ENCODE results near the gene PRR20A.
"Not testable (repeated sequence)": the region's sequence is repeated elsewhere in the genome, so short reads cannot be mapped to it uniquely, and the experiment has no call there.

PRR20A gene

GRCh38 chr13:57140235-57140968 lies at the start of gene PRR20A:
Gene PRR20A, plus strand, starts transcription at chr13:57140918. Its CDS starts 387 bp downstream, at chr13:57141305.
- not testable (repeated sequence) for DNase-seq (ENCODE audit: low read depth in 2 of 2)

DNA sequence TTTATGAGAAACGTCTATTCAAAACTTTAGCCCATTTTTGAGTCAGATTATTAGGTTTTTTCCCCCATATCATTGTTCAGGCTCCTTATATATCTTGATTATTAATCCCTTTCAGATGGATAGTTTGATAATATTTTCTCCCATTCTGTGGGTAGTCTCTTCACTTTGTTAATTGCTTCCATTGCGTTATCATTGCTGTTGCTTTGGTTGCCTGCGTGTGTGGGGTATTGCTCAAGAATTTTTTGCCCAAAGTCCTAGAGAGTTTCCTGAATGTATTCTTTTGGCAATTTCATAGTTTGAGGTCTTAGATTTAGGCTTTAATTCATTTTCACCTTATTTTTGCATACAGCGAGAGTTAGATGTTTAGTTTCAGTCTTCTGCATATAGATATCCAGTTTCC lies 25.8 kb upstream of the PRR20A start:
- no peak for DNase-seq (ENCODE audit: low read depth in 2 of 2)

DNA sequence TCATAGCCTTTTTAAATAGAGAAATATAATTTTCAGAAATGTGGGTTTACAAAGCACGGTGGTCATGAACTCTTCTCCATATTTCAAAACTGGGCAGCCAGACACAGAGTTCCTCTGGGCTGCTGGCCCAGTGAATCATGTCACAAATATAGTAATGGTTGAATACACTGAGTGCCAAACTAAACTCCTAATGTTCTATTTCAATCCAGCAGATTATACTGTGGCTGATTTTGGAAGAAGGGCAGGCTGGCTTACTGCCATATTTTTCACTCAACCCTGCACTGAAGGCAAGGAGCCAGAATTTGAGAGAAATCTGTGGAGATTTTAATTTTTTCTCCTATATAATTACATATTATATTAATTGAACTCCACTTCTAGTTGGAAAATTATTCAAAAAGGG lies 17.0 kb upstream of the PRR20A start:
- DNase-seq (ENCODE audit: low read depth in 2 of 2): no peak

GRCh38 chr13:57128909-57129308 lies 11.8 kb upstream of the PRR20A start:
- no peak for DNase-seq (ENCODE audit: low read depth in 2 of 2)

DNA sequence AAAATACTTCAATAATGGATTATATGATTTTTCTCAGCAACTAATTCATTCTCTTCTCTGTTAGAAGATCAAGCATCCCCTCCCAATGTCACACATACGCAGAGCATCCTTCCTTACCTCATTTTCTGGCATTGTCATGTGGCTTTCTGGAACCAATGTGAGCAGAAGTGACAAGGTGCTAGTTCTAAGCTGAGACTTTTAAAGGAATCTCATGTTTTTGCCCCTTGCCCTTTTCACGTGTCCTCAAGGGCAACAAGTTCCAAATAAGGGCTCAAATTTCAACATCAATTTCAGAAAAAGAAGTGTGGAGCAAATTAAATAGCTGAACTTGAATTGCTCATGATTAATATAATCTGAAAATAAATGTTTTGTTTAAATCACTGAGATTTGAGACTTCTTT lies 4.6 kb upstream of the PRR20A start:
- DNase-seq (ENCODE audit: low read depth in 2 of 2): no peak

GRCh38 chr13:57137585-57137984 lies 3.1 kb upstream of the PRR20A start:
- no peak for DNase-seq (ENCODE audit: low read depth in 2 of 2)

GRCh38 chr13:57138988-57139387 lies 1.7 kb upstream of the PRR20A start:
- no peak for DNase-seq (ENCODE audit: low read depth in 2 of 2)

DNA sequence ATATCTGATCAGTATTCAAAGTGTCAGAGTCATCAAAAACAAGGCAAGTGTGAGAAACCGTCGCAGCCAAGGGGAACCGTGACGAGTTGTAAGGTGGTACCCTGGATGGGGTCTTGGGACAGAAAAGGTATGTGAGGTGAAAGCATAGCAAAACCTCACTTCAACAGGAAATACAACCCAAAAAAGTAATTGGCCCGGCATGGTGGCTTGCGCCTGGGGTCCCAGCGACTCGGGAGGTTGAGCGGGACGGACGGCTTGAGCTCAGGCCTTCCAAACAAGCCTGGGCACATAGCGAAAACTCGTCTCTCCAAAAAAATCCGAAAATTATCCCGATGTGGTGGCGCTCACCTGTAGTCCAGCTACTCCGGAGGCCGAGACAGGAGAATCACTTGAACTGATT lies 937 bp upstream of the PRR20A start:
- DNase-seq (ENCODE audit: low read depth in 2 of 2): not testable (repeated sequence)

DNA sequence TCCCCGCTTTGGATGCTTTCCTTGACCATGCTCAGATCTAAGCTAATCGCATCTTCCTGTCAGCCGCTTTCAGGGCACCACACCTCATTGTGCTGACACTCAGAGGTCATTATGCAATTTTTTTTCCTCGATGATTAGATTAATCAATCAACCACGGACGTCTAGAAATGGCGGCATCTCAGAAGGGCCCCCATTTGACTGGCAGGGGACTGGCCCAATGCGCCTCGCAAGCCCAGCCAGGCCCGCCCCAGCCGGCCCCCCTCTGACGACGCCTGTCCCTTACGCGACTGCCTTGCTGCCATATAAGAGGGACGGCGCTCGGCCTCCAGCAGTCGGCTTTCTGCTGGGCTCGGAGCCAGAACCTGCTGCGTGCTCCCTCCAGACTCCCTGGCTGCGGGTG lies 6.5 kb downstream of the PRR20A start, which contains the start of gene PRR20B:
PRR20B (plus strand) TSS at position 301 of the 400 bp plus-strand sequence. CDS start 387 bp downstream, outside the sequence.
- not testable (repeated sequence) for DNase-seq (ENCODE audit: low read depth in 2 of 2)

GRCh38 chr13:57148106-57148505 lies 7.4 kb downstream of the PRR20A start:
- DNase-seq (ENCODE audit: low read depth in 2 of 2): not testable (repeated sequence)

GRCh38 chr13:57153761-57154160 lies 13.0 kb downstream of the PRR20A start, which contains the start of gene PRR20C:
Gene PRR20C, plus strand, starts transcription at chr13:57154061. Its CDS starts 387 bp downstream, at chr13:57154448.
- not testable (repeated sequence) for DNase-seq (ENCODE audit: low read depth in 2 of 2)

DNA sequence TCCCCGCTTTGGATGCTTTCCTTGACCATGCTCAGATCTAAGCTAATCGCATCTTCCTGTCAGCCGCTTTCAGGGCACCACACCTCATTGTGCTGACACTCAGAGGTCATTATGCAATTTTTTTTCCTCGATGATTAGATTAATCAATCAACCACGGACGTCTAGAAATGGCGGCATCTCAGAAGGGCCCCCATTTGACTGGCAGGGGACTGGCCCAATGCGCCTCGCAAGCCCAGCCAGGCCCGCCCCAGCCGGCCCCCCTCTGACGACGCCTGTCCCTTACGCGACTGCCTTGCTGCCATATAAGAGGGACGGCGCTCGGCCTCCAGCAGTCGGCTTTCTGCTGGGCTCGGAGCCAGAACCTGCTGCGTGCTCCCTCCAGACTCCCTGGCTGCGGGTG lies 19.6 kb downstream of the PRR20A start, which contains the start of gene PRR20D:
PRR20D (plus strand) TSS at position 301 of the 400 bp plus-strand sequence. CDS start 387 bp downstream, outside the sequence.
- DNase-seq (ENCODE audit: low read depth in 2 of 2): not testable (repeated sequence)

- DNase-seq (ENCODE audit: low read depth in 2 of 2): not testable (repeated sequence)
These were observed 26.2 kb downstream of the PRR20A start, which contains the start of gene PRR20E for GRCh38 chr13:57166897-57167296. Gene PRR20E, plus strand, starts transcription at chr13:57167197. Its CDS starts 387 bp downstream, at chr13:57167584.

- DNase-seq (ENCODE audit: low read depth in 2 of 2): no peak
These were observed 50.9 kb downstream of the PRR20A start for GRCh38 chr13:57191667-57192066.
